Prostate gland (tissue), 2 donors: ENCODE measurements around the gene CHST1. TPM values are rescaled to one million over a fixed set of nuclear protein-coding genes. Genes with fewer than 3 reads are reported as not detected.

ENCODE experiments used
- DNase-seq: peaks from one replicate; pipeline ENCODE4 v3.0.0-alpha.2; 2019; ENCODE audit warnings: low spot score
- H3K27ac ChIP-seq, 2 donors: fragments of 200-600 bp; sonication (generic); 2 replicates each; pipeline ENCODE4 v1.5.1; 2017 to 2019
- H3K27me3 ChIP-seq: fragments of 200-600 bp; sonication (generic); replicated peaks from 2 replicates; pipeline ENCODE4 v1.5.1; 2019; ENCODE audit not compliant: insufficient read depth
- H3K36me3 ChIP-seq, 2 donors: fragments of 200-600 bp; sonication (generic); 1 replicate in 1 of 2; 2 replicates in 1 of 2; pipeline versions ENCODE4 v1.5.1 to v1.8.1; 2017 to 2019
- H3K4me1 ChIP-seq: fragments of 200-600 bp; sonication (generic); replicated peaks from 2 replicates; pipeline ENCODE4 v1.5.1; 2019
- H3K4me3 ChIP-seq, 2 donors: fragments of 200-600 bp; sonication (generic); 2 replicates each; pipeline ENCODE4 v1.5.1; 2017 to 2019
- H3K9me3 ChIP-seq: fragments of 200-600 bp; sonication (generic); 2 replicates; pipeline ENCODE4 v1.5.1; 2017
- POLR2A ChIP-seq: fragments of 450-650 bp; IDR thresholded peaks from one replicate; pipeline ENCODE4 v1.6.1; 2016; ENCODE audit warnings: antibody characterized with exemption, mild to moderate bottlenecking
- POLR2AphosphoS5 ChIP-seq: sonication (generic); formaldehyde crosslinking; IDR thresholded peaks from one replicate; pipeline ENCODE4 v1.6.1; 2017; ENCODE audit warnings: antibody characterized with exemption
- WGBS: methylation state at CpG from one replicate; pipeline ENCODE4 v1.1.5; 2018; 5-methylcytosine and 5-hydroxymethylcytosine counted together
- intact Hi-C: fragments of 100-400 bp; cut with DNase I; formaldehyde crosslinking; loops from one replicate; pipeline ENCODE4 v1.14.2; 2022
- total RNA-seq, 2 donors: library from RNA; depleted of rRNA; stranded (reverse); fragments of >200 nt; gene quantifications; one replicate each; pipeline ENCODE4 v1.1.0, GENCODE V29; 2016
- TF ChIP-seq, protein P1 (sequence below), 4 experiments: fragments of 200-600 bp in 2 of 4; fragments of 450-650 bp in 2 of 4; sonication (generic) in 2 of 4; IDR thresholded peaks; 1 replicate in 3 of 4; 2 replicates in 1 of 4; pipeline ENCODE4 v1.5.1; 2016 to 2019; ENCODE audit warnings: antibody characterized with exemption in 4 of 4, mild to moderate bottlenecking in 2 of 4, moderate library complexity in 2 of 4

CHST1 gene
- total RNA-seq, 2 donors from 2014 or later = 0.32 to 4.4 TPM

DNA sequence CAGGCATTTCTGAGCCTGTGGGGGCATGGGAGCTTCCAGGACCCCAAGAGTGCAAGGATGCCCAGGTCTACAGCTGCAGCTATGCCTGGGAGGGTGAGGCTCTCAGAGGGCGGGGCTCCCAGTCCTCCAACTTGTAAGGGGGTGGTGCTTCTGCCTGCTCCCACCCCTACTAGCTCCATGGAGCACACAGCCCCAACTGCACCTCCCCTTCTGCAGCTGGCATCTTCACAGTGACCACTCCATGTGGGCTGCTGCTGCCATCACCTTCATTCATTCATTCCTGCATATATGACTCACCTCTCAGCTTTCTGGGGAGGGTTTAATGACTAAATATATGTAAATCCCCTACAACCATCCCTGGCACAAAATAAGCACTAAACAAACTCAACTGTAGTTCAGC lies 43.8 kb downstream of the CHST1 start:
- H3K4me3 ChIP-seq = no peak overlapping the region
- WGBS = 44% methylated on average over 1 of the region's 1 CpG
- H3K27ac ChIP-seq = no peak overlapping the region
- no peak for DNase-seq
- no peaks in the 10 kb centered on the region for H3K9me3 ChIP-seq
- no peaks in the 10 kb centered on the region for H3K4me1 ChIP-seq
- H3K36me3 ChIP-seq = no peaks in the 10 kb centered on the region
- intact Hi-C loops = no loop called here
- TF ChIP-seq, protein P1, sequence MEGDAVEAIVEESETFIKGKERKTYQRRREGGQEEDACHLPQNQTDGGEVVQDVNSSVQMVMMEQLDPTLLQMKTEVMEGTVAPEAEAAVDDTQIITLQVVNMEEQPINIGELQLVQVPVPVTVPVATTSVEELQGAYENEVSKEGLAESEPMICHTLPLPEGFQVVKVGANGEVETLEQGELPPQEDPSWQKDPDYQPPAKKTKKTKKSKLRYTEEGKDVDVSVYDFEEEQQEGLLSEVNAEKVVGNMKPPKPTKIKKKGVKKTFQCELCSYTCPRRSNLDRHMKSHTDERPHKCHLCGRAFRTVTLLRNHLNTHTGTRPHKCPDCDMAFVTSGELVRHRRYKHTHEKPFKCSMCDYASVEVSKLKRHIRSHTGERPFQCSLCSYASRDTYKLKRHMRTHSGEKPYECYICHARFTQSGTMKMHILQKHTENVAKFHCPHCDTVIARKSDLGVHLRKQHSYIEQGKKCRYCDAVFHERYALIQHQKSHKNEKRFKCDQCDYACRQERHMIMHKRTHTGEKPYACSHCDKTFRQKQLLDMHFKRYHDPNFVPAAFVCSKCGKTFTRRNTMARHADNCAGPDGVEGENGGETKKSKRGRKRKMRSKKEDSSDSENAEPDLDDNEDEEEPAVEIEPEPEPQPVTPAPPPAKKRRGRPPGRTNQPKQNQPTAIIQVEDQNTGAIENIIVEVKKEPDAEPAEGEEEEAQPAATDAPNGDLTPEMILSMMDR (IDR thresholded peaks at IDR 0.05) = no peak
- no peak for TF ChIP-seq POLR2A
- TF ChIP-seq POLR2AphosphoS5 = no peak
- no peaks in the 10 kb centered on the region for H3K27me3 ChIP-seq

DNA sequence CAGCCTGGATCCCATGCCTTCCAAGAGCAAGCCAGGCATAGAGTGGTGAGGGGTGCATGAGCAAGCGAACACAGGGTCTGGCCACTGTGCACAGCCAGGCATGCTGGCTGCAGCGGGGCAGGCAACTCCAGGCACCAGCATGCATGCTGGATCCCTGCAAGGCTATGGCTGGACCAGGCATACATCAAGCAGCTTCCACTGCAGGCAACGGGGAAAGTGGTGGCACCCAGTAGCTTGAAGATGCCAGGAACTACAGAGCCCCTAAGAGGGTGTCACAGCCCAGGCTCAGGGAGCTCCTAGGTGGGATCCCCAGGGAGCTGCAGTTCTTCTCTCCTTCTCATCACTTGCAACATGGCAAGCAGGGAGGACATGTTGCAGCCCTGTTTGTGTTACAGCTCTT lies 45.2 kb downstream of the CHST1 start:
- Histone ChIP-seq H3K4me3 (no peak overlapping the region), H3K27me3 (no peaks in the 10 kb centered on the region), H3K9me3 (no peaks in the 10 kb centered on the region), H3K36me3 (no peaks in the 10 kb centered on the region), H3K27ac (no peak overlapping the region), H3K4me1 (no peaks in the 10 kb centered on the region)
- DNase-seq = no peak
- WGBS = 88% methylated on average over 3 of the region's 3 CpGs
- TF ChIP-seq, protein P1 (IDR thresholded peaks at IDR 0.05) = no peak
- TF ChIP-seq POLR2A (no peak), POLR2AphosphoS5 (no peak)
- intact Hi-C loops = no loop called here

DNA sequence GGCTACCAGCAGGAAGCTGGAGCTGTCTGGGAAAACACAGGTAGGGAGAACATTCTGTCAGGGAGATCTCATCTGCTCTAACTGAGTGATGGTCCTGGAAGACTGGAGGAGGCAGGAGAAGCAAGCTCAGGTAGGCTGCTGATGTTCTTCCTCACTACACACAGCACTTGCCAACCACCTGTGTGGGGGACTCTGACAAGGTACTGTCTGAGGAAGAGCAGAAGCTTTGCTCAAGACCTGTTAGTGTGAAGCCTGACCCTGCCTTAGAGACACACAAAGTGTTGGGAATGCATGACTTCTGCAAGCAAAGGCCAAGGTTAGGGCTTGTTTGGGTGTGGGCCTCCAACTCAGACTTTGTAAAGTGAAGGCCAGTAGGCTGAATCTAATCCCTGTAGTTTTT lies 46.5 kb downstream of the CHST1 start:
- H3K27me3 ChIP-seq = no peaks in the 10 kb centered on the region
- no peak for TF ChIP-seq POLR2A
- no peak for TF ChIP-seq POLR2AphosphoS5
- TF ChIP-seq, protein P1 (IDR thresholded peaks at IDR 0.05) = no peak
- H3K4me1 ChIP-seq = no peaks in the 10 kb centered on the region
- intact Hi-C loops = no loop called here
- no peak for DNase-seq
- no peak overlapping the region for H3K4me3 ChIP-seq
- no peaks in the 10 kb centered on the region for H3K36me3 ChIP-seq
- H3K9me3 ChIP-seq = no peaks in the 10 kb centered on the region
- no peak overlapping the region for H3K27ac ChIP-seq

DNA sequence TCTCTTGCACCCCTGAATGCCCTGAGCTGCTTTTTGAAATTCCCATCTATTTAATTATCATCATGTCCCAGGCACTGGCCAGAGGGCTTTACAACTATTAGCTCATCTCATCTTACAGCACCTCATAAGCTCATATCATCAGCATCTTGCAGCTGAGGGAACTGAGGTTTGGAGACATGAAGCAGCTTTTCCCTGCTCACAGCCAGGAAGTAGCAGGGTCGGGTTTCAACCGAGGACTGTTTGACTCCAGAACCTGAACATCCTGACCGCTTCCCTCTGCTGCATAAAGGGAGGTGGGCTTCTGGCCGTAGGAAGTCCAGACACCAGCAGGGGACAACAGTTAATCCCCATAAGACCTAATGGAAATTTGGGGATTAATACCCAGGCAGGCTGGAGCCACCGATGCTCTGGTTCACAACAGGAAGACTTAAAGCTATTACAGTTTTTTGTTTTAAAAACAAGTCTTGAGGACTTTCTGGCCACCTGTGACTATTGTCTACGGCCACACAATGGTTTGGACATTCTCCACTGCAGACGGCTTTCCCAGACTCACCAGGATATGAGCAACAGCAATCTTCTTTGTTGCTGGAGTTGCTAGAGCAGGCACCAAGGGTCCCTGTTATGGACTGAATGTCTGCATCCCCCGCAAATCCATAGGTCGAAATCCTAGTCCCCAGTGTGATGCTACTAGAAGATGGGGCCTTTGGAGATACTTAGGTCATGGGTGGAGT lies 47.4 kb downstream of the CHST1 start:
- Histone ChIP-seq H3K4me1 (no peaks in the 10 kb centered on the region), H3K4me3 (no peak overlapping the region), H3K27me3 (no peaks in the 10 kb centered on the region), H3K27ac (no peak overlapping the region), H3K36me3 (no peaks in the 10 kb centered on the region), H3K9me3 (no peaks in the 10 kb centered on the region)
- DNase-seq = no peak
- intact Hi-C loops = no loop called here
- TF ChIP-seq POLR2A (no peak), POLR2AphosphoS5 (no peak)
- TF ChIP-seq, protein P1 (IDR thresholded peaks at IDR 0.05) = no peak
- WGBS = 40% methylated on average over 9 of the region's 9 CpGs

DNA sequence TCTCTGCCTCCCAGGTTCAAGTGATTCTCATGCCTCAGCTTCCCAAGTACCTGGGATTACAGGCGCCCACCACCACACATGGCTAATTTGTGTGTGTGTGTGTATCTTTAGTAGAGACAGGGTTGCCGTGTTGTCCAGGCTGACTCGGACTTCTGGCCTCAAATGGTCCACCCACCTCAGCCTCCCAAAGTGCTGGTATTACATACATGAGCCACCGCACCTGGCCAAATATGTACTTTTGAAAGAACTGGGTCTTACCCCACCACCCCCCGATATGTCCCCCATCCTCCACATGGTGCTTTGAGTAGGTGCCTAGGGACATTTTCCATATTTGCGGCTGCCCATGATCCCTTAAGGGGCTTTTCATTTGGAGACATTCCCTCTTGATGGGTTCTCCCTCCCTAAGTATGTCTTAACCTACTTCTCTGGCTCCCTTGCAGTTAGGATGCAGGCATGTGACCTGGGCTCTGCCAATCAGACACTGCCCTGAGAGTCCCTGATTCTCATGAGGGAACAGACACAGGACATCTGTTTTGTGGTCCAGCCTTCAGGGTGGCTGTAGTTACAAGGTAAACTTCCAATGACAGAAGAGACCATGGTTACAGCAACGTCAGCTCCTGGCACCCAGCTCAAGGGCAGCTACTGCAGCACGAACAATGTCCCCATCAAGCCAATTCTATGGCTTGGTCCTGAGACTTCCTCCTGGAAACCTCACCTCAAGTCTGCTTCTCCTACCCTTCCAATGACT lies 48.4 kb downstream of the CHST1 start:
- Histone ChIP-seq H3K9me3 (no peaks in the 10 kb centered on the region), H3K36me3 (no peaks in the 10 kb centered on the region), H3K4me1 (no peaks in the 10 kb centered on the region), H3K27ac (no peak overlapping the region), H3K4me3 (no peak overlapping the region), H3K27me3 (no peaks in the 10 kb centered on the region)
- TF ChIP-seq, protein P1 (IDR thresholded peaks at IDR 0.05) = no peak
- TF ChIP-seq POLR2A (no peak), POLR2AphosphoS5 (no peak)
- WGBS = 86% methylated on average over 8 of the region's 8 CpGs
- DNase-seq = no peak
- intact Hi-C loops = no loop called here
